GM21619 (cell line): ENCODE measurements around the gene ELP5.

ENCODE experiments used
- ATAC-seq: cut with Tn5 transposase; IDR thresholded peaks from one replicate; pipeline ENCODE4 v1.9.1; 2021; ENCODE audit not compliant: unreplicated experiment

Gene ELP5

DNA sequence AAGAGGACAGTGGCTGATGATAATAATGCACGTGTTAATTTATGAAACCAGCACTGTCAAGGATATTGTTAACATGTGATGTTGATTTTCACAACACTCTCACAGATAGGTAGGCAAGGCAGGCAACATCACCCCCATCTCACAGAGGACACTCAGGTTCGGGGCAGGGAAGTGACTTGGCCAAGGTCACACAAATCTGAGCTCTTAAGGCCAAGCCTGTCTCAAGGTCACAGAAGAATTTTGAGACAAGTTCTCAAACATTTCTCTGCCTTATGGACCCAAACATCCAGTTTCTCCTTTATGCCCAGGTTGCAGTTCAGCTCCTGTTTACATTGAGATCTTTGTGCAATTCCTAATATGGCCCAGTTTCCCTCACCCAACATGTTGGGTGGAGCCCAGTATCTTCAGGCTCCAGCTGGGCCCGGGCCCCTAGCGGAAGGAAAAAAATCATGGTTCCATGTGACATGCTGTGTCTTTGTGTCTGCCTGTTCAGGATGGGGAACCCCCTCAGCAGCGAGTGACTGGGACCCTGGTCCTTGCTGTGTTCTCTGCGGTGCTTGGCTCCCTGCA lies 30.8 kb downstream of the ELP5 start:
- ATAC-seq: no peak

GRCh38 chr17:7283471-7284216 lies 31.6 kb downstream of the ELP5 start:
- no peak for ATAC-seq

- ATAC-seq: no peak
Observed at GRCh38 chr17:7284911-7285310, 32.9 kb downstream of the ELP5 start.

DNA sequence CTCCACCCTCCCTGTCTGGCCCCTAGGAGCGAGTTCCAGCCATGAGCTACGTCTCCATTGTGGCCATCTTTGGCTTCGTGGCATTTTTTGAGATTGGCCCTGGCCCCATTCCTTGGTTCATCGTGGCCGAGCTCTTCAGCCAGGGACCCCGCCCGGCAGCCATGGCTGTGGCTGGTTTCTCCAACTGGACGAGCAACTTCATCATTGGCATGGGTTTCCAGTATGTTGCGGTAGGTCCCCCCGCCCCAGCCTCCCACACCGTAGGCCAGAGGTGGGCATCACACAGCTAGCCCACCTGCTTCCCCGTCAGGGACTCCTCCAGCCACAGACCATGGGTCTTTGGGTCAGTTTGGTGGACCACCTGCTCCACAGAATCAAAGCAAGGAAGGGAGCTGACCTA lies 33.7 kb downstream of the ELP5 start:
- no peak for ATAC-seq

DNA sequence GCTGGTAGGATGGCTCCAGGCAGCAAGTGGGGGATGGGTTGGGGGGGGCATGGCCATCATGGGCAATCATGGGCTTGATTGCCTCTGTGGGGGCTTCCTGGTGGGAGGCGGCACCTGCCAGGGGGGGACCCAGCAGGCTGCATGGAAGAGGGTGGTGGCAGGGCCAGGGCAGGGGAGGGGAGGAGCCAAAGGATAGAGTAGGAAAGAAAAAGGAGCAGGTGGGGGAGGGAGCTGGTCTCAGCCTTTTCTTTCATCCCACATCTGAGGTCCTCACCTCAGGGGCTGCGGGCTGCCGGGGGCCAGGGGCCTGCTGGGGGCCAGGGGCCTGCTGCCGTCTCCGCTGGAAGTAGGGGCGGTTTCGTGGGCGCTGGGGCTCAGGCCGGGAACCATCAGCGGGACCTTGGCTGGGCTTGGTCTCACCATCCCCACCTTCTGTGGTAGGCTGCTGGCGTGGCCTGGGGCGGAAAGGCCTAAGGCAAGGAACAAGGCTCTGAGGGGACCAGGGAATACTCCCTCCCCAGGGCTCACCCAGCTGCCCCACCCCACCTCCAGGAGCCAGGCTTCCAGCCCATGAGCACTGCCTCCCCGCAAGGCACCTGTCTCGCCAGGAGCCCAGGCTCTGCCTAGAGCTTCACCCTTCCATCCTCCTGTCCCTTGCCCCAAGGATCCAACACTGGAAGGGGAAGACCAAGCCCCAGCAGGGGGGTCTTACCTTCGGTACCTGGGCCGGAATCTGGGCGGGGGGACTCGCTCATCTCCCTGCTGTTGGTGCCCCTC lies 37.4 kb downstream of the ELP5 start:
- no peak for ATAC-seq

DNA sequence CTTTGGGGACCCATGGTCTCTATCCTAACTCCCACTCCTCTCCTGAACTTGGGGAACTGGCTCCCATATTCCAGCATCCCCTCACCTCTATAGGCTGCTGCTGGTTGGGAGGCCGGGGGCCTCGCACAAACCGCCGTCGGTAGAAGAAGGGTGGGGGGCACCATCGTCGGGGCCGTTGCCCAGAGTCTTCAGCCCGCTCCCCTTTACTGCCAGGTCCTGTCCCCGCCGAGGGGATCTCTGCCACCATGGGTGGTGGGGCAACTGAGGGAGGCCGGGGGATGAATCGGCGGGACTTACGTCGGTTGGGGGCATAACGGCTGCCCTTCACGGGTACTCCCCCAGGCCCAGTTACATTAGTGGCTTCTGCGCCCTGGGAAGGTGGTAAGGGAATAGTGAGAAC lies 38.2 kb downstream of the ELP5 start:
- no peak for ATAC-seq

DNA sequence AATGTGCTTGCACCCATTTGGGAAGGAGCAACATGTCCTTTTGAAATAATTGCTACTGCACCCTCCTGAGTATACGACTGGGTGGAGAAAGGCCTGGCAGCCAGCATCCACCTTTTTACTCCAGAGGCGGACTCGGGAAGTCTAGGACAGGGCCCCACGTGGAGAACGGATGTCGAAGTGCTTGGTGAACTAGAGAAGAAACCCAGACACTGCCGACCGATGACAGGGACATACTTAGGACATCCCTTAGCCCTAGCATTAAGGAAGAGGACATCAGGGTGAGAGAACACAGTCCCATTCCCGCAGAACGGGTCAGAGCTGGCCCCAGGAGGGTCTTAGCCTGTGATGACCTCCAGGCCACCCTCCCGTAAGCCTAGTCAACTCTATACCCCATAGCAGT lies 38.7 kb downstream of the ELP5 start:
- no peak for ATAC-seq

DNA sequence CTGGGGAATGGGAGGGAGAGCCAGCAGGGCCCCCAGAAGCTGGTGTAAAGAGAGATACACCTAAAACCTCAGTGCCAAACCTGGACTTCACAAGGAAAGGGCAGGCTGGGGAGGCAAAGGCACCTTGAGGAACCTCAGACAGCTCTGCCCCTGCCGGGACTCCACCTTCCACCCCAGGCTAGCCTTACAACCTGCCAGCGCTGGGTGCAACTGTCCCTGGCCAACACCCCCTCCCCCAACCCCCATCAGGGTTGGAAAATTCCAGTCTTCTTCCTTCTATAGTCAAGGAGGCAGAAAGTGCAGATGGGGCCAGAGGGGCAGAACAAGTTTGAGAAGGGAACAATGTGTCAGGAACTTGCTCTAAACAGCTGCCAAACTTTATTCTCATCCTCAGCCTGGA lies 40.2 kb downstream of the ELP5 start:
- no peak for ATAC-seq

DNA sequence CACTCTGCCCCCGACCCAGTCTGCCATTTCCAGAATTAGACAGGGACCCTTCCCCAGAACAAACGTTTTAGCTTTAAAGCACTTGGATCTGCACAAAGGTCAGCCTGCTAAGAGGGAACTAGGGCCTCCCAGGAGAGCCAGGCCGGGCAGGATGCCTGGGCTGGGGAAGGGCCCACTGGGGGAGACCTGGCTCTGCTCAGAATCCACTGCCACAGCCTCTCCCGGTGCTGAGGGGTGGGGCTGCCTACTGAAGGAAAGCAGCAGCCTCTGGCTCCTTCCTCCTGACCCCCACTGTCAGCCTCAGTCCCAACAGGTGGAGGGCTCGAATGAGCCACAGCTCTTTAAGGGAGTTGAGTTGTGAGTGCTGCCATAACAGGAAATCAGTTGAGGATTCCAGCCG lies 40.7 kb downstream of the ELP5 start:
- no peak for ATAC-seq

GRCh38 chr17:7293159-7293558 lies 41.1 kb downstream of the ELP5 start:
- no peak for ATAC-seq

DNA sequence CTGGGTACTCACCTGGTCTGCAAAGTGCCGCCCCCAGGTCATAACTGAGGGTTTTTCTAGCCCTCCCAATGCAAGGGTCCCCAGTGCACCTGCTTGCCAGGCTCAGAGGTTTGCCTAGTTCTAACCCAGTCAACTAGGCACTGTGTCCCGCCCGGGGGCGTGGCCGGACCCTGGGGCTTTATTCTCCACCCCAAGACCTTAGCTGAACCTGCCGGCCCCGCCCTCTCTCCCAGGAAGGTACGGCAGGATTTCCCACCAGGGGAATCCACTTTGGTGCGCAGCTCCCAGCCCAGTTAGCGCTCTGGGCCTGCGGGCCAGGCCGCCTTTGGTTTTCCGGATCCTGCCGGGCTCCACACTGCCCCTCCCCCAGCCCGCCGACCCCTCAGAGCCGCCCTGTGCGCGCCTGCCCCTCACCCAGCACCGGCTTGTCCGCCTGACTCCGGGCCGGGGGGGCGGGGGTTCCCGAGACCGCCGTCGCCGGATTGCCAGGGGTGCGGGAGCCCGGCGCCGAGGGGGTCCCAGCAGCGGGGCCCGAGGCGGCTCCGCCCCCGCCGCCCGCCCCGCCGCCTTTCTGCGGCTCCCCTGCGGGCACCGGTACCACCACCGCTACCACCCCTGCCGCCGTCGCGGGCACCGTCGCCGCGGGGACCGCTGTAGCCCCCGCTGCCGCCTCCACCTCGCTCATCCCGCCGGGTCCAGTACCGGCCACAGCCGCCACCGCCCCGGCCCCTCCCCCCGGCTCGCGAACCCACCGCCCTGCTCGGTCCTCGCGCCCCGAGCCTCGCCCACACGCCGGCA lies 42.0 kb downstream of the ELP5 start:
- ATAC-seq: no peak

DNA sequence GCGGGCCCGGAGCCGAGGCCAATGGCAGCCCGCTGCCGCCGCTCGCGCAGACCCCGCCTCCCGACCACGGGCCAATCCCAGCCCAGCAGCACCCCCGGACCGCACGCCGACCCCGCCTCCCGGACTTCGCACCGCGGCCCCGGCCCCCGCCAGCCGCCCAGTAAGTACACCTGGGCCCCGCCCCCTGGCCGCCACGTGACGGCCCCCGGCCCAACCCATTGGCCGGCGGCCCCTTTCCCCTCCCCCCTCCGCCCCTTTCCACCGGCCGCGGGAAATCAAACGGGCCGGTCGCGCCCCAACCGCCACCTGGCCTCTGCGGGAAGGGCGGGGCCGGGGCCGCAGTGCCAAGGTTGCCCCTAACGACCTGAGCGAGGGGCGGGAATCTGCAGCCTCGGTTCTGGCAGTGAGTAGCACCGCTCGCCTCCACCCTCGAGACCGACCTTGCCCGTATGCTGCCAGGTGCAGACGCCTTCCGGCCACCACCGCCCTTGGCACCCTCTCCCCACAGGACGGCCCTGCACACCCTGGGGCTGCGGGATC lies 42.7 kb downstream of the ELP5 start, which contains the start of gene YBX2:
Gene YBX2, minus strand, starts transcription at position 26 of the 540 bp plus-strand sequence. CDS start 139 bp downstream, outside the sequence.
- no peak for ATAC-seq

DNA sequence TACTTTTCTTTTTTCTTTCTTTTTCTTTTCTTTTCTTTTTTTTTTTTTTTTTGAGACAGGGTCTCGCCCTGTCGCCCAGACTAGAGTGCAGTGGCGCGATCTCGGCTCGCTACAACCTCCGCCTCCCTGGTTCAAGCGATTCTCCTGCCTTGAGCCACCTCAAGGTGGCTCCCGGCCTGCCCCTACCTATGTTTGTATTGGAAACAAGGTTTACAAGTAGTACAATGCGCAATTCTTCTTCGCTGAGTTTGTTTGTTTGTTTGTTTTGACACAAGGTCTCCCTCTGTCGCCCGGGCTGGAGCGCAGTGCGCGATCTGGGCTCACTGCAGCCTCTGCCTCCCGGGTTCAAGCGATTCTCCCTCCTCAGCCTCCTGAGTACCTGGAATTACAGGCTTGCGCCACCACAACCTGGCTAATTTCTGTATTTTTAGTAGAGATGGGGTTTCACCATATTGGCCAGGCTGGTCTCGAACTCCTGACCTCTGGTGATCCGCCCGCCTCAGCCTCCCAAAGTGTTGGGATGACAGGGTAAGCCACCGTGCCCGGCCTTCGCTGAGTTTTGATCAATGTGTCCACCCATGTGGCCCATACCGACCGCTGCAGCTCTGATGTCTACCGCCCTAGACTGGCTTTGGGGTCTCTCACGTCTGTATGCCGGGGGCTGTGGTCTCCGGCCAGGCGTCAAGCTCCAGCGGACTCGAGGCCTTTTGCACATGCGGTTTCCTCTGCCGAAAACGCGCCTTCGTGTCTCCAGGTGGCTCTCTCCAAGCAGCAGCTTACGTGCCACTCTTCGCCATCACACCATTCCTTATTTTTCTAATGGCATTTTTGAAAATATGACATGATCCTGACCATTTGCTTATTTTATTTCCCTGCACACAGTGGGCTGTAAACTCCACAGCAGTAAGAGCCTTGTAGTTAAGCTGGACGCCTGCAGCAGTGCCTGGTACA lies 43.5 kb downstream of the ELP5 start:
- no peak for ATAC-seq

DNA sequence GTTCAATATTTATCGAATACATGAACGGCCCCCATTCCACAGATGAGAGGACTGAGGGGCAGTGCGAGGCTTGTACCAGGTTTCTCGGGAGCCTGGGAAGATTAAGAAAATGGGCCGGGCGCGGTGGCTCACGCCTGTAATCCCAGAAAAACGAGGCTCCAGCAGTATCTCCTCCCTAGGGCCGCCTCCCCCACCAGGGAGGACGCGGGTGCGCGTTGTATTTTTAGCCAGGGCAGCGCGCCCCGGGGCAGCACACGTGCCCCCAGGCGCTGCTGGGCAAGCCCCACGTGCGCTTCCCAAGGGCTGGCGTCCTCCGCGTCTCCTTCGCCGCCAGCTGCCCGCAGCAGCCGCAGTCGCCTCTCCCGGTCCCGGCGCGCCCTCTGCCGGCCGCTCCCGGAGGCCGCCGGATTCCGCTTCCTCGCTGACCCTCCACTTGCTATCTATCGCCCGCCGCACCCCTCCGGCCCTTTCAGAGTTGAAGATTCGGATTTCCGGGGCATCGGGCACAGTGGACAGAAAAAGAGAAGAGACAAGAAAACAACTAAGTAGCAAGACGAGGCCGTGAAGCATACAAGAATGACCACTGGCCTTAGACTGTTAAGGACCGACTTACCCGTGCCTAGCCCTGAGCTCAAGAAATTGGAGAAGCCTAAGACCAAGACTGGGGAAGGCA lies 44.3 kb downstream of the ELP5 start:
- no peak for ATAC-seq

- ATAC-seq: no peak
Observed at GRCh38 chr17:7304179-7304578, 52.2 kb downstream of the ELP5 start.

DNA sequence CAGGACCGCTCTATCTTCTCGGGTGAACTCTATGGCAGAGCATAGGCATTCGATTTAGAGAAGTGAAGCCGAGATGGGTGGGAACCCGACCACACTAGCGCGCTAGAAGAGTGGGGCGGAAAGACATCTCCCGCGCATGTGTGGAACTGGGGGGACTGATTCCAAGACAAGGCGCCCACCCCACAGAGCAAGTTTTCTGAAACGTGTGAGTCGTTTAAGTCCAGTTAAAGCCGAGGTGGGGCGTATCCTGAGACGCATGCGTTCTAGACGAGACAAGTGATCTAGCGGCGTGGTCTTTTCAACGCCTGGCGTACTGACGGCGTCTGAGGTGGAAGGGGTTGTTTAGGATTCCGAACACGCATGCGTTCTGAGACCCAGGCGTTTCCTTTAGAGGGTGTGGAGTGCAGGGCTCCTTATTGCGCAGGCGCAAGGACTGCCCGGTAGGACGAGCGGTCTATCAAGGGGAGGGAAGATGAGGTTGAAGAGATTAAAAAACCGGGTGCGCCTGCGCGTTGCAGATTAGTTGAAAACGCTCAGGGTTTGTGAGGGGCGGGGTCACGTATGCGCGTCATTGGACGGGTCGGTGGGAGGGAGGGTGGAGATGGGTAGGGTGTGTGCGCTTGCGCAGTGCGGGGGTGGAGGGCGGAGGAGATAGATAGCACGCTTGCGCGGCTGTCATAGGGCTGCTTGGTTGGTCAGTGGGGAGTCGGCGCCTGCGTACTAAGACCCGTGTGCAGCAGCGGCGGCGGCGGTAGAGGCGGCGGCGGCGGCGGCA lies 55.1 kb downstream of the ELP5 start, which contains the start of gene EIF5A:
Gene EIF5A, plus strand, starts transcription at position 718 of the 775 bp plus-strand sequence. CDS start 2,008 bp downstream, outside the sequence.
- peak; percentile 54 for ATAC-seq

GRCh38 chr17:7307686-7308624 lies 55.9 kb downstream of the ELP5 start:
- no peak for ATAC-seq
